ENCODE measurements around the gene SPEF2. TPM values are rescaled to one million over a fixed set of nuclear protein-coding genes. Genes with fewer than 3 reads are reported as not detected.

SPEF2 gene
- total and polyA plus RNA-seq, 5 donors from 2014 or later: 0.75 to 4.4 (median 1.5) TPM

DNA sequence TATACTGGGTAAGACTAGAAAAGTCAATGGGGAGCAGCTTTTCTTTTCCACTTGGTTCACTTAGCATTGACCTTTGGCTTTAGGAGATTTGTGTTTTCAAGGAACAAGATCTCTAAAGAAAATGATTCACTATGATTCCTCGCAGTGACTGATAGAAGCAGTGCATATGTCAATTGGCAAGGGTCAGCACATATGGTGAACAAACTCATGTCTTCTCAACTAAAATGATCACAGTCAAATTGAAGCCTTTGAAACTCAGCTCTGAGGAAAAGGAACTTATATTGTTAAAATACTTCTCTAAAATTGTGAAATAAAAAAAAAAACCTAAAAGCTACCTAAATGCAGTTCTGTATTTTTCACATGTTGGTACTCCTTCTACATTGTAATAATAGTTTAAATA lies 195.9 kb downstream of the SPEF2 start:
- Histone ChIP-seq H3K27me3 (ENCODE audit: control insufficient read depth, insufficient read depth, low read length) (no peaks in the 10 kb centered on the region), H3K9me3 (ENCODE audit: control insufficient read depth in 2 of 2, low read length in 2 of 2) (no peaks in the 10 kb centered on the region), H3K4me1 (ENCODE audit: control insufficient read depth, insufficient read depth, low read length, poor library complexity, severe bottlenecking) (peaks cover 41% of the 10 kb centered on the region), H3K36me3 (ENCODE audit: control insufficient read depth, insufficient read depth, low read length) (no peaks in the 10 kb centered on the region), H3K27ac (ENCODE audit: insufficient read depth, low read length, poor library complexity, severe bottlenecking) (no peak overlapping the region), H3K4me3 (ENCODE audit: low read depth, low read length) (no peak overlapping the region)
- peaks cover 5 to 30% (median 14%) of the 10 kb centered on the region in 4 donors for H3K4me1 Mint-ChIP-seq
- no peaks in the 10 kb centered on the region for H3K27me3 Mint-ChIP-seq
- no peak overlapping the region for H3K4me3 Mint-ChIP-seq
- H3K27ac Mint-ChIP-seq: no peak overlapping the region
- H3K9me3 Mint-ChIP-seq: no peaks in the 10 kb centered on the region
- H3K36me3 Mint-ChIP-seq: no peaks in the 10 kb centered on the region
- DNase-seq: no peak
- no peak for ATAC-seq (ENCODE audit: low read depth in 2 of 2)

DNA sequence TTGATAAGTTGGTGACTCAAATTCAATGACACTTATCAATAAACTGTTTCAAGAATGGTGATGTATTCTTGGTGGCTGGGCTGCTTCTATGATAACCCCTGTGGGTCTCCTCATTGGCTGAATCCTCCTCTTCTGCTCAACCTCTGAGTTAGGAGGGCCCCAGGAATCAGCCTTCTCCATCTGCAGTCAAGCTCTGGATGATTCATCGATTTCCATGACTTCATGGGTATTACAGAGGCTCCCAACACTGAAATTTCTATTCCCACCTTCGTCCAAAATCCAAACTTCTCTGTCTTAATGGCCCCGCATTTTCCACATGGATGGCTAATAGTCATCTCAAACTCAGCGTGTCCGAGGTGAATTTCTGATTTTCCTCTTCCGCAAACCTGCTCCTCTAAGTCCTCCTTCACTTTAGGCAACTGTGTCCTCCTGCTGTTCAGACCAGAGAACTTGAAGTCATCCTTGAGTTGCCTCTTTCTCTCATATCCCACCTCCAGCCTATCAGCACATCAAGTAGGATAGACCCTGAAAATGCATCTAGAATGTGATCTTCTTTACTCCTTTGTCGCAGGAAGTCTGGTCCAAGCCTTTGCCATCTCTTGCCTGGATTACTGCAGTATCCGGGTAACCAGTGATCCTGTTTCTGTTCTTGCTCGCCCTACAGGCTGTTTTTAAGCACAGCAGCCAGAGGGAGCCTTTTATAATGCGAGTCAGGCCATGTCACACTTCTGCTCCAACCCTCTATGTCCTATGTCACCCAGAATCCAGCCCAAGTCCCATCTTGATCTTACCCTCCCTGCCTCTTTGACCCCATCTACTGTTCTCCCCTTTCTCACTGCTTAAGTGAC lies 197.7 kb downstream of the SPEF2 start:
- H3K4me1 Mint-ChIP-seq: peaks cover 12 to 33% (median 21%) of the 10 kb centered on the region in 4 donors
- H3K9me3 Mint-ChIP-seq: peaks cover 0 to 3% (median 0%) of the 10 kb centered on the region in 7 donors
- no peak overlapping the region for H3K27ac ChIP-seq (ENCODE audit: insufficient read depth, low read length, poor library complexity, severe bottlenecking)
- no peaks in the 10 kb centered on the region for H3K27me3 ChIP-seq (ENCODE audit: control insufficient read depth, insufficient read depth, low read length)
- H3K36me3 Mint-ChIP-seq: no peaks in the 10 kb centered on the region
- ATAC-seq (ENCODE audit: low read depth in 2 of 2) (no peak), DNase-seq (peak in 2 of 3 donors; percentile 31 to 42)
- no peak overlapping the region for H3K27ac Mint-ChIP-seq
- no peak overlapping the region for H3K4me3 ChIP-seq (ENCODE audit: low read depth, low read length)
- H3K4me1 ChIP-seq (ENCODE audit: control insufficient read depth, insufficient read depth, low read length, poor library complexity, severe bottlenecking): peaks cover 44% of the 10 kb centered on the region
- no peak overlapping the region for H3K4me3 Mint-ChIP-seq
- H3K36me3 ChIP-seq (ENCODE audit: control insufficient read depth, insufficient read depth, low read length): no peaks in the 10 kb centered on the region
- no peaks in the 10 kb centered on the region for H3K27me3 Mint-ChIP-seq
- H3K9me3 ChIP-seq (ENCODE audit: control insufficient read depth in 2 of 2, low read length in 2 of 2): no peaks in the 10 kb centered on the region

DNA sequence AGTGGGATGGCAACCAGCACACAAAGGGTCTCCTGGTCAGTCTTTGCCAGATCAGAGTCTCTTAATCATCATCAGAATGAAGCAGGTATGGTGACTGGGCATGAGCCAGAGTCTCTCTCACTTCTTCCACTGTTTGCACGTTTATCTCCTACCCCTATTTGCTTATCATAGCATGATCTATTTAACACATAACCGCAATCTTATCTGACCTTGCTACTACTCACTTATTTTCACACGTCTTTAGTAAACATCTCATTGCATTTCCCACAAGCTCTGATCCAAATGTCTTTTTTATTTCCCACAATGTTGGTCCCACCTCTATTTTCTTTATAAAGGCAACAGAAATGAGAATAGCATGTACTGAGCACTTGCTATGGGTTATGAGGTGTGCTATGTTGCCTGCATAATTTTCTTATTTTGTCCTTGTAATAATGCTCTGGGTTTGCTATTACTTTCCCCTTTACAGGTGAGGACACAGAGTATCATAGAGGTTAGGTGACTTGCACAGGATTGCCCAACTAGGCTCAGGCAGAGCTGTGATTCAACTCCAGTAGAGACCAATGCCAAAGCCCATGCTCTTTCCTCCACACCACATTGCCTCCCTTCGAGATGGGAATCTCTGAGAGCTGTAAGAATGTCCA lies 199.3 kb downstream of the SPEF2 start:
- Mint-ChIP-seq H3K36me3 (no peaks in the 10 kb centered on the region), H3K4me1 (peaks cover 9 to 31% (median 17%) of the 10 kb centered on the region in 4 donors), H3K4me3 (no peak overlapping the region), H3K27me3 (no peaks in the 10 kb centered on the region), H3K27ac (no peak overlapping the region), H3K9me3 (peaks cover 0 to 3% (median 0%) of the 10 kb centered on the region in 7 donors)
- Histone ChIP-seq H3K27ac (ENCODE audit: insufficient read depth, low read length, poor library complexity, severe bottlenecking) (no peak overlapping the region), H3K4me1 (ENCODE audit: control insufficient read depth, insufficient read depth, low read length, poor library complexity, severe bottlenecking) (peaks cover 27% of the 10 kb centered on the region), H3K9me3 (ENCODE audit: control insufficient read depth in 2 of 2, low read length in 2 of 2) (no peaks in the 10 kb centered on the region), H3K36me3 (ENCODE audit: control insufficient read depth, insufficient read depth, low read length) (no peaks in the 10 kb centered on the region), H3K4me3 (ENCODE audit: low read depth, low read length) (peak overlapping the region; percentile 42), H3K27me3 (ENCODE audit: control insufficient read depth, insufficient read depth, low read length) (no peaks in the 10 kb centered on the region)
- ATAC-seq (ENCODE audit: low read depth in 2 of 2): no peak
- no peak for DNase-seq

DNA sequence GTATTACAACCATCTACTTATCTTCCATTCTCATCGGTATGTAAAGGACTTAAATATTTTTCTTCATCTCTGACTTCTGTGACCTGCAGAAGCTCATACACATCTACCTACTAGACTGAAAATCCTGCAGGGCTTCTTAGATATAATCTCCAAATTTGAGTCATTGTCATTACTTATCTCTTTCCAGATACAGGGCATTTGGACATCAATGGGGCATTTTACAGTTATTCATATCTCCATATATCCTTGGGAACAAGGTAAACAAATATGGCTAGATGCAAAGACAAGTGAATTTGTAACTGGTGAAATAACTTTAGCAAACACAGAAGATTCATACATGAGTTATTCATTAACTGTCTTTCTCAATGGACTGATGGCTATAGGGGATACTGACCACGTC lies 201.4 kb downstream of the SPEF2 start:
- peaks cover 32% of the 10 kb centered on the region for H3K4me1 ChIP-seq (ENCODE audit: control insufficient read depth, insufficient read depth, low read length, poor library complexity, severe bottlenecking)

DNA sequence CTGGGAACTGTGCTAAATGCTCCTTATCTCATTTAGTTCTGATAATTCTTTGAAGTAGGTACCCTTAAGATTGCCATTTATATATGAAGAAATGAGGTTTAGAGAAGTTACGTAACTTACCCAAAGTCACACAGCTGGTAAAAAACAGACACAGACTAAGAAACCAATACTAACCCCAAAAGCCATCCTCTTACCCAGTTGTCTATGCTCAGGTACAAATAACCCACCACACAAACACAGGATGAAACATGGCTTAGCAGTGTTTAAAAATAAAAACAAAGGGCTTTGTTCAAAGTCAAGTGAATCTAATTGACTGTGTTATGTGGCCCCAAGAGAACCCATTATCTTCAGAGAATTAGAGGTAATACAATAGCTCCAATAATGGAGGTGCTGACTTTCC lies 202.0 kb downstream of the SPEF2 start:
- Histone ChIP-seq H3K27ac (ENCODE audit: insufficient read depth, low read length, poor library complexity, severe bottlenecking) (no peak overlapping the region), H3K27me3 (ENCODE audit: control insufficient read depth, insufficient read depth, low read length) (no peaks in the 10 kb centered on the region), H3K4me1 (ENCODE audit: control insufficient read depth, insufficient read depth, low read length, poor library complexity, severe bottlenecking) (peaks cover 32% of the 10 kb centered on the region), H3K36me3 (ENCODE audit: control insufficient read depth, insufficient read depth, low read length) (no peaks in the 10 kb centered on the region), H3K9me3 (ENCODE audit: control insufficient read depth in 2 of 2, low read length in 2 of 2) (no peaks in the 10 kb centered on the region), H3K4me3 (ENCODE audit: low read depth, low read length) (no peak overlapping the region)
- no peak for DNase-seq
- Mint-ChIP-seq H3K36me3 (no peaks in the 10 kb centered on the region), H3K27ac (peak overlapping the region in 1 of 3 donors; percentile 0), H3K9me3 (peaks cover 0 to 3% (median 0%) of the 10 kb centered on the region in 7 donors), H3K4me1 (peaks cover 16 to 52% (median 27%) of the 10 kb centered on the region in 4 donors), H3K27me3 (no peaks in the 10 kb centered on the region), H3K4me3 (peak overlapping the region in 1 of 4 donors; percentile 23)
- ATAC-seq (ENCODE audit: low read depth in 2 of 2): no peak

More for the DNA sequence above, 201.4 kb downstream of the SPEF2 start:
- H3K27me3 Mint-ChIP-seq: no peaks in the 10 kb centered on the region
- no peak for ATAC-seq (ENCODE audit: low read depth in 2 of 2)
- H3K36me3 ChIP-seq (ENCODE audit: control insufficient read depth, insufficient read depth, low read length): no peaks in the 10 kb centered on the region
- no peaks in the 10 kb centered on the region for H3K27me3 ChIP-seq (ENCODE audit: control insufficient read depth, insufficient read depth, low read length)
- DNase-seq: no peak
- peaks cover 0 to 3% (median 0%) of the 10 kb centered on the region in 7 donors for H3K9me3 Mint-ChIP-seq
- peaks cover 13 to 49% (median 26%) of the 10 kb centered on the region in 4 donors for H3K4me1 Mint-ChIP-seq
- no peaks in the 10 kb centered on the region for H3K9me3 ChIP-seq (ENCODE audit: control insufficient read depth in 2 of 2, low read length in 2 of 2)
- no peak overlapping the region for H3K4me3 Mint-ChIP-seq
- no peak overlapping the region for H3K4me3 ChIP-seq (ENCODE audit: low read depth, low read length)
- H3K27ac ChIP-seq (ENCODE audit: insufficient read depth, low read length, poor library complexity, severe bottlenecking): no peak overlapping the region
- H3K27ac Mint-ChIP-seq: peak overlapping the region in 2 of 3 donors; percentile 0 to 48
- H3K36me3 Mint-ChIP-seq: no peaks in the 10 kb centered on the region

DNA sequence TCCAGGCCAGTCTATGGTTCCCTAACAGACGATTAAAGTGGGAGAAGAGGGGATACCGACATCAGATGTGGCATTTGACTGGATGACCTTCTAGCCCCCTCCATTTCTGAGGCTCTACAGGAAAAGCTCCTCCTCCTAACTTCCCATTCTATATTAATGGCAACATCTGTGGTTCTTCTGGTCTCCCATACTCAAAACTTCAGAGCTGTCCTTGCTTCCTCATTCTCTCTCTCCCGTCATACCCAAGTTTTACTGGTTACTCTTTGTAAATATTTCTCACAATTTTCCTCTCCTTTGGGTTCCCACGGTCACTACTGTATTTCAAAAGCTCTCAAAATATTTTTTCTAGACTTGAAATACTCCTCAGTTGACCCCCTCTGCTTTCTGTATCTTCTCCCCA lies 203.1 kb downstream of the SPEF2 start:
- Mint-ChIP-seq H3K4me3 (no peak overlapping the region), H3K27me3 (no peaks in the 10 kb centered on the region), H3K9me3 (peaks cover 0 to 3% (median 0%) of the 10 kb centered on the region in 7 donors), H3K36me3 (no peaks in the 10 kb centered on the region), H3K4me1 (peaks cover 16 to 61% (median 31%) of the 10 kb centered on the region in 4 donors), H3K27ac (peak overlapping the region in 2 of 3 donors; percentile 67 to 69)
- Histone ChIP-seq H3K27ac (ENCODE audit: insufficient read depth, low read length, poor library complexity, severe bottlenecking) (no peak overlapping the region), H3K27me3 (ENCODE audit: control insufficient read depth, insufficient read depth, low read length) (no peaks in the 10 kb centered on the region), H3K4me3 (ENCODE audit: low read depth, low read length) (no peak overlapping the region), H3K9me3 (ENCODE audit: control insufficient read depth in 2 of 2, low read length in 2 of 2) (no peaks in the 10 kb centered on the region), H3K36me3 (ENCODE audit: control insufficient read depth, insufficient read depth, low read length) (no peaks in the 10 kb centered on the region), H3K4me1 (ENCODE audit: control insufficient read depth, insufficient read depth, low read length, poor library complexity, severe bottlenecking) (peaks cover 32% of the 10 kb centered on the region)
- DNase-seq (no peak), ATAC-seq (ENCODE audit: low read depth in 2 of 2) (no peak)

DNA sequence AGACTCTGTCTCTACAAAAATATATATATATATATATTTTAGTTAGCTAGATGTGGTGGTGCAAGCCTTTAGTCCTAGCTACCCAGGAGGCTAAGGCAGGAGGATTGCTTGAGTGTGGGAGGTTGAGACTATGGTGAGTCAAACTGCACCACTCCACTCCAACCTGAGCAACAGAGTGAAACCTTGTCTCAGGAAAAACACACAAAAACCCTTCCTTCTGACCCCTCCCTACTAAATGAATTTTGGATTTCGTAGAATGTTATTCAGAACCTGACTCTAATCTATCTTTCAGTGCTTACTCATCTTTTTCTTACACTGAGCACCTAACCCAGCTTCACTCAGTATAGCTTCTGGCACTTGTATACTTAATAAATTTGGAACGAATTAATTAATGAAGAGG lies 203.8 kb downstream of the SPEF2 start:
- ATAC-seq (ENCODE audit: low read depth in 2 of 2): no peak
- H3K27ac ChIP-seq (ENCODE audit: insufficient read depth, low read length, poor library complexity, severe bottlenecking): no peak overlapping the region

More for the DNA sequence above, 203.8 kb downstream of the SPEF2 start:
- H3K4me1 ChIP-seq (ENCODE audit: control insufficient read depth, insufficient read depth, low read length, poor library complexity, severe bottlenecking): peaks cover 26% of the 10 kb centered on the region
- no peak overlapping the region for H3K27ac Mint-ChIP-seq
- H3K36me3 Mint-ChIP-seq: no peaks in the 10 kb centered on the region
- H3K27me3 ChIP-seq (ENCODE audit: control insufficient read depth, insufficient read depth, low read length): no peaks in the 10 kb centered on the region
- no peak overlapping the region for H3K4me3 Mint-ChIP-seq
- H3K4me1 Mint-ChIP-seq: peaks cover 16 to 69% (median 35%) of the 10 kb centered on the region in 4 donors
- peaks cover 0 to 3% (median 0%) of the 10 kb centered on the region in 7 donors for H3K9me3 Mint-ChIP-seq
- no peak overlapping the region for H3K4me3 ChIP-seq (ENCODE audit: low read depth, low read length)
- H3K36me3 ChIP-seq (ENCODE audit: control insufficient read depth, insufficient read depth, low read length): no peaks in the 10 kb centered on the region
- no peaks in the 10 kb centered on the region for H3K9me3 ChIP-seq (ENCODE audit: control insufficient read depth in 2 of 2, low read length in 2 of 2)
- DNase-seq: no peak
- no peaks in the 10 kb centered on the region for H3K27me3 Mint-ChIP-seq

Measured in CD4-positive, CD25-positive, alpha-beta regulatory T cell (primary cell).